Colon (tissue), 2 donors: ENCODE measurements around the gene STK16.
"Not testable (repeated sequence)": the region's sequence is repeated elsewhere in the genome, so short reads cannot be mapped to it uniquely, and the experiment has no call there.

ENCODE experiments used
- FAIRE-seq: peaks from 2 replicates; lab custom pipeline; 2012; peaks lifted over from hg19 to GRCh38; lab: Jason Lieb, UNC
- donor health status: control.
- donor health status: control.

The STK16 gene

GRCh38 chr2:219244789-219245147 is 511 bp upstream of the STK16 start:
- no peak for FAIRE-seq

DNA sequence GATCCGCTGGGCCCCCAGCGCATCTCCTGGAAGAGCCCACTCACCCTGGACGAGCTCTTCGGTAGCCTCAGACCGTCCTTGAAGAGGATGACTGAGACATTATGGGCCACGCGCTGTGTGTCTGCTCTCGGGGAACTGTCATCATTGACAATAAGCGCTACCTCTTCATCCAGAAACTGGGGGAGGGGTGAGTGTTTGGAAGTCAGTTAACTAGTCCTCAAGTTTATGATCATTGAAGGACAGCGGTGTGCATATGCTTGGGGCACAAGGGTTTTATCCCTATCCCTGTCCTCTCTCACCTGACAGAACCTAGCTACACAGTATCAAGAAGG is 586 bp downstream of the STK16 start:
- FAIRE-seq = no peak

DNA sequence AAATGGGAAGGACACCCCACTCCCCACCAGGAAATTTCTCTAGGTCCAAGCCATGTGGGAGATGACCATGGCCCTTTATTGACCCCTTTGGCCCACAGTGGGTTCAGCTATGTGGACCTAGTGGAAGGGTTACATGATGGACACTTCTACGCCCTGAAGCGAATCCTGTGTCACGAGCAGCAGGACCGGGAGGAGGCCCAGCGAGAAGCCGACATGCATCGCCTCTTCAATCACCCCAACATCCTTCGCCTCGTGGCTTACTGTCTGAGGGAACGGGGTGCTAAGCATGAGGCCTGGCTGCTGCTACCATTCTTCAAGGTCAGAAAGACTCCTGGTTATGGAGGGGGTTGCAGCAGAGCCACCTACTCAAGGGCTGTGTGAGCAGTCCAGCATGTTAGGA is 1.3 kb downstream of the STK16 start:
- FAIRE-seq = no peak

- FAIRE-seq = no peak
Measured at GRCh38 chr2:219247678-219248642, 2.7 kb downstream of the STK16 start.

GRCh38 chr2:219248845-219249202 is 3.5 kb downstream of the STK16 start:
- FAIRE-seq = no peak

DNA sequence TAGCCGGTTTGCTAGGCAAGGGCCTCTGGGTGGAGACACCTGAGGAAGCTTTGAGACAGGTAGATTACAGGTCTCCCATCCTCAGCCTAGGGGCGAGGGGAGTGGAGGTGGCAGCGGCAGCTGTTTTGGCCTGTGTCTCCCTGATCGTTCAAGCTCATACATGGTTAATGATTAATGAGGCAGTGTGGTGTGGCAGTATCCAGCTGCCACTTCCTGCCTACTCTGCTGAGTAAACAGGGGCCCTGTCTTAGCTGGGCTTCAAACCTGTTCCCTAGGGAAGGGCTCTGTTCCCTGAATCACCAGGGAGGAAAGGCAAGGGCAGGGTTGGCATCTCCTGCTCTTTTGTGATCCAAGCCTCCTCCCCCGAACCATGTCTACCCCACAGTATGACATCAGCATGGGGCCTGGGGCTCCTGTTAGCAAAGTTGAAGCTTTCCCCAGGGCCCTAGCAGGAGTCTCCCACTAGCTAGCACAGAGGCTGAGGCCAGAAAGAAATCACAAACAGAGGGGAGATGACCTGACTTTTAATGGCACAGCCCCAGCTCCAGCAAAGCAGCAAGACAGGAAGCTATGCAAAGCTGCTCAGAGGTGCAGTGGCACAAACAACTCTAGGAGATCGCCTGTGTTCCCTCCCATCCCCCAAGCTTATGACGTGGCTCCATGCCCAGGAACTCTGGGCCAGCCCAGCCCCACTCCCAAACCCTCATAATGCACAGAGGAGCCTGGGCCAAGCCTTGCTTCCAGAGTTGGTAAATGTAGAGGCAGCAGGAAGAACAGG is 4.1 kb downstream of the STK16 start:
- no peak for FAIRE-seq

DNA sequence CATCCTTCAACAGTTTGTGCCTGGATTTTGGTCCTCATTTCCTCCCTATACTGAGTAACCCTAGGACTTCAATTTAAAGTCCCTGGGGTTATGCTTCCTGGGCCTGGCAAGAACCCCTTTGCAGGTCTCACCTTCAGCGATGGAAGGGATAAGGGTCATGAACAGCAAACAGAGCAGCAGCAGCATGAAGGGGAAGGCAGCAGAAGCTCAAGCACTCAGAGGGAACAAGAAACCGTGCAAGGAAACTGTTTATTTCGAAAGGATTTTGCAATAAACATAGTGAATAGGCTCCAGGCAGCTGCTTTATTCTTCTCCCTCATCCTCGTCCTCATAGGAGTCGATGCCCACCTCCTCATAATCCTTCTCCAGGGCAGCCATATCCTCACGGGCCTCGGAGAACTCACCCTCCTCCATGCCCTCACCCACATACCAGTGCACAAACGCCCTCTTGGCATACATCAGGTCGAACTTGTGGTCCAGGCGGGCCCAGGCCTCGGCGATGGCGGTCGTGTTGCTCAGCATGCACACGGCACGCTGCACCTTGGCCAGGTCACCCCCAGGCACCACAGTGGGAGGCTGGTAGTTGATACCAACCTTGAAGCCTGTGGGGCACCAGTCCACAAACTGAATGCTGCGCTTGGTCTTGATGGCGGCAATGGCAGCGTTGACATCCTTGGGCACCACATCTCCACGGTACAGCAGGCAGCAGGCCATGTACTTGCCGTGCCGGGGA is 4.9 kb downstream of the STK16 start:
- FAIRE-seq = no peak

GRCh38 chr2:219251656-219252055 is 6.4 kb downstream of the STK16 start:
- no peak for FAIRE-seq

- no peak for FAIRE-seq
Measured at GRCh38 chr2:219252084-219252483, 6.8 kb downstream of the STK16 start.

DNA sequence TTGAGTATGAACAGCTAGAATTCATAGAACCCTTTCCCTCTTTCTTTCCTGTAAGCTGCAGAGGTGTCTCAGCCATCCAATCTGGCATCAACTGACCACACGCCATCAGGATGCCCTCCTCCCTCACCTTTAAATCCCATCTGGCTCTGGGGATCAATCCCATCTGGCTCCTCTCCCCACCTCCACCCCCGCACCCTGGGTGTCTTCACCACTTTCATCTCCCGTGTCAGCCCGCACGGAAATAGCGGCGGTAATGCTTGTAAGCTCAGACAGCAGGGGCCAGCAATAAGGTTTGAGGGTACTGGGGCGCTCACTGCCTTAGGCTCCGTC is 7.3 kb downstream of the STK16 start:
- no peak for FAIRE-seq

- FAIRE-seq = no peak
Measured at GRCh38 chr2:219252900-219253752, 7.8 kb downstream of the STK16 start, which contains the start of gene TUBA4B. Gene TUBA4B, plus strand, starts transcription at chr2:219253243. Its CDS starts 165 bp downstream, at chr2:219253408.

DNA sequence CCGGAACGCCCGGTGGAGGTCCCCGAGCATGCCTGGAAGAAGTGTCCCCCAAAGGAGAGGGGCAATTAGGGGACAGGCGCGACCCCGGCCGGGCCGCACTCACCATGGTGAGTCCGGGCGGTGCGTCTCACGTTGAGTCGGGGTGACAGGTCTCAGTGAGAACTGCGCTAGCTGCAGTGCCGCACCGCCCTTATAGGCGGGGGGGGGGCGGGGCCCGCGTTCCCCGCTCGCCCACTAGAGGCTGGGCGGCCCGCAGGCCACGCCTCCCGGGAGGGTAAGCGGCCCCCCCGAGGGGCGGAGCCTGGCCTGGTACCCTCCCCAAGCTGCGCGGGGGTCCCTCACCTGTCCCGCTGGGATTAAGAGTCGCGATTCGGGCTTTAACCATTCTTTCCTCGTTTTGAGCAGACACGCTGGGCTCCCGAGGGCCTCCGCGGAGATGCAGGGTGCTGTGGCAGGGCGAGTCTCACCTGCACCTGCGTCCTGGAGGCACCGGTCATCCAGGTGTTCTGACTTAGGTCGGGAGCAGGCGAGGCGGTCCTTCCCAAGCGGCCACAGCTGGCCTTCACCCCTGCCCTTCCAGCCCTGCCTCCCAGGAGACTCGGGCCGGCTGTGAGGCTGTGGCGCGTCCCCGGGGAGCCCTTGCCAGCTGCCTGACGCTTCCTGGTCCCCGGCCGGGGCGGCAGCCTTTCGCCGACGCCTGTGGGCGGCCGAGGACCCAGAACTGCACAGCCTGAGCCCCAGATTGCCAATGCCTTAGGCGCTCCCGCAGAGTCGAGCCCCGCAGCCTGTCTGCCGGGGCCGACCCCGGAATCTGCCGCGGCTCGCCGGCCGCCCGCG is 8.7 kb downstream of the STK16 start, which contains the start of gene TUBA4A:
Gene TUBA4A (minus strand): TSS at position 166 of the 837 bp plus-strand sequence. CDS start 60 bp downstream, at position 106.
- no peak for FAIRE-seq

DNA sequence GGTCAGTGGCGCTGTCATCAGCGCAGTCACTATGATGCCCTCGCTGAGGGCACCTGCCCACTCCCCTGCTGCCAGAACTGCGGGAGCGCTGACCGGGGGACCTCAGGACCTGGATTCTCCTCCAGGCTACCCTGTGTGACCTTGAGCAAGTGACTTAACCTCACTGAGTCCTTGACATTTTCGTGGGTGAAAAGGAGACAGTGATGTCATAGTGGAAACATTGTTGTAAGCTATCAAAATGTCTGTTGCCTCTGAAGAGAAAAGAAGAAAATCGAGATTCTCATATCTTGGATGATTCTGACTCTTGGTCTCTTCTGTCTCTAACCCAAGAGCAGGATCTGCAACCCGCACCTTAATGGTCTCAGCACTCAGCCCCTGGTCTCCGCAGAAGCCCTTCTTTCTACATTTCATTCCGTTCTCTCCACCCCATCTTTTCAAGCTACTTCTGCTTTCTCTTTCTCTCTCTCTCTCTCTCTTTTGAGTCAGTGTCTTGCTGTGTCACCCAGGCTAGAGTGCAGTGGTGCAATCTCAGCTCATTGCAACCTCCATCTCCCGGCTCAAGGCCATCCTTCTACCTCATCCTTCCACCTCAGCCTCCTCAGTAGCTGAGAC is 9.4 kb downstream of the STK16 start:
- no peak for FAIRE-seq

- FAIRE-seq = not testable (repeated sequence)
Measured at GRCh38 chr2:219258942-219259341, 13.7 kb downstream of the STK16 start.

DNA sequence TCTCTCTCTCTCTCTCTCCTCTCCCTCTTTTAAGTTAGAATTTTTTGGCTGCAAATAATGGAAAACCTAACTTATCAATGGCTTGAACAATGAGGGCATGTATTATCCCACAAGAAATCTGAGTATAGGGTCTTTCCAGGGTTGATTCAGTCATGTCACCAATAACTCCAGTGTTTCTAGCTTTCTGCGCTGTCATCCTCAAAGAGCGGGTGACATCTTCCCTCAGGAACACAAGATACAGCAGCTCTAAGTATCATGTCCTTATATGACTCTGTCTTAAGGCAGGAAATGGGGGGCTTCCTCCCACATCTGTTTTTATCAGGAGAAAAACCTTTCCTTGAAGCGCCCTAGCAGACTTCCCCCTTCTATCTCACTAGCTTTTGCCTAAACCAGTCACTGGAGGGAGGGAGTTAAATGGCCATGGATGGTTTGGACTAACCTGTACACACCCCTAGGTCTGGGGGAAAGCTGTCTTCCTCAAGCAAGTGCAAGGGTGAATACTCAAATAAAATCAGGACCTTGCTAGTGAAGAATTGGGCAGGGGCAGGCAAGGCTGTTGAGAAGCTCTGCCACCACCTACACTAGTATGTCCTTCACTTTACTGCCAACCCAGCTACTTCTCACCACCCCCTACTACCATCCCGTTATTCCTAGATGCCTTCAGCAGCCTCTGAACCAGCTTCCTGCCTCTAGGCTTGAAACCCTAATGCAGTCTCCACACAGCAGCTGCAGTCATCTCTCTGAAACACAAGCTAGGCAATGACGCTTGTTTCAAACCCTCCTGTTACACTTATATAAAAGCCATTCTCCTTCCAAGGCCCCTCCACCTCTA is 16.0 kb downstream of the STK16 start:
- FAIRE-seq = no peak

GRCh38 chr2:219266232-219266631 is 21.0 kb downstream of the STK16 start:
- no peak for FAIRE-seq

GRCh38 chr2:219266886-219267285 is 21.6 kb downstream of the STK16 start:
- FAIRE-seq = no peak

- no peak for FAIRE-seq
Measured at GRCh38 chr2:219268294-219268693, 23.0 kb downstream of the STK16 start.

DNA sequence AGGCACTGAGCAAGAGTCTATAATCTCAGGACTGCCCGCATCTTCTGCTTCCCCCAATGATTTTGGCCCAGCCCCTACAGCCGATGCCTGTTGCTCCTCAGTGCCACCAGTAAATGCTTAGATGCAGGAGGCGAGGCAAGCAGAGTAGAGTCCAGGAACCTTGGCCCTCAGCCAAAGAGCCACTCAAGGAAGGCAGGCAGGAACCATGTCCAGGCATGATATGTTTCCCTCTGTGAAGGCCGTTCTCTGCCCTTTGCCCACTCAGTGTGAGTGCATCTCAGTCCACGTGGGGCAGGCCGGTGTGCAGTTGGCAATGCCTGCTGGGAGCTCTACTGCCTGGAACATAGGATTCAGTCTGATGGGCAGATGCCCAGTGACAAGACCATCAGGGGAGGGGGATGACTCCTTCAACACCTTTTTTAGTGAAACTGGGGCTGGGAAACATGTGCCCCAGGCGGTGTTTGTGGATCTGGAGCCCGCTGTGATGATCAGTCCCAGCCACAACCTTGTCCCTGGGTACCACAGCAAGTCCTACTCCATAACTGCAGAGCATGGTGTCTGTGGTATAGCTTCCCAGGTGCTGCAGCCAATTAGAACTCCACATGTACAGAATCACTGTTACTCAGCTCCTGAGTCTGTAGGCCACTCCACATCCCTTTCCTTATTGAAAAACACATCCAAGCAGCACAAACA is 24.2 kb downstream of the STK16 start:
- FAIRE-seq = no peak
